ENCODE results near the gene MTUS2.

MTUS2 gene

GRCh38 chr13:29382021-29382420 lies 561.9 kb downstream of the MTUS2 start:
- no peaks in the 10 kb centered on the region for H3K27me3 ChIP-seq (ENCODE audit: insufficient read depth, poor library complexity, severe bottlenecking)
- no peak overlapping the region for H3K4me3 ChIP-seq (replicated peaks; ENCODE audit: insufficient read depth, low read length)
- TF ChIP-seq GABPA (IDR thresholded peaks at IDR 0.05; ENCODE audit: low read depth) (no peak), REST (IDR thresholded peaks at IDR 0.05; ENCODE audit: insufficient replicate concordance, low read depth) (no peak), SPI1 (IDR thresholded peaks at IDR 0.05; ENCODE audit: borderline replicate concordance, low read depth) (no peak), CTCF (IDR thresholded peaks at IDR 0.05; ENCODE audit: insufficient read depth, low read length) (no peak), POLR2AphosphoS5 (IDR thresholded peaks at IDR 0.05; ENCODE audit: low read depth) (no peak)
- no peak overlapping the region for H3K27ac ChIP-seq (replicated peaks)
- no peak for DNase-seq (ENCODE audit: low read depth in 1 of 2, low spot score in 1 of 2)

- Histone ChIP-seq H3K4me3 (replicated peaks; ENCODE audit: insufficient read depth, low read length) (no peak overlapping the region), H3K27ac (replicated peaks) (no peak overlapping the region), H3K27me3 (ENCODE audit: insufficient read depth, poor library complexity, severe bottlenecking) (no peaks in the 10 kb centered on the region)
- TF ChIP-seq GABPA (IDR thresholded peaks at IDR 0.05; ENCODE audit: low read depth) = no peak
- no peak for TF ChIP-seq POLR2AphosphoS5 (IDR thresholded peaks at IDR 0.05; ENCODE audit: low read depth)
- TF ChIP-seq REST (IDR thresholded peaks at IDR 0.05; ENCODE audit: insufficient replicate concordance, low read depth) = no peak
- TF ChIP-seq CTCF (IDR thresholded peaks at IDR 0.05; ENCODE audit: insufficient read depth, low read length) = no peak
- TF ChIP-seq SPI1 (IDR thresholded peaks at IDR 0.05; ENCODE audit: borderline replicate concordance, low read depth) = no peak
- DNase-seq (ENCODE audit: low read depth in 1 of 2, low spot score in 1 of 2) = no peak
Measured at GRCh38 chr13:29383476-29383875, 563.3 kb downstream of the MTUS2 start.

- TF ChIP-seq REST (IDR thresholded peaks at IDR 0.05; ENCODE audit: insufficient replicate concordance, low read depth) (no peak), CTCF (IDR thresholded peaks at IDR 0.05; ENCODE audit: insufficient read depth, low read length) (no peak), SPI1 (IDR thresholded peaks at IDR 0.05; ENCODE audit: borderline replicate concordance, low read depth) (no peak), POLR2AphosphoS5 (IDR thresholded peaks at IDR 0.05; ENCODE audit: low read depth) (no peak), GABPA (IDR thresholded peaks at IDR 0.05; ENCODE audit: low read depth) (no peak)
- Histone ChIP-seq H3K27ac (replicated peaks) (no peak overlapping the region), H3K4me3 (replicated peaks; ENCODE audit: insufficient read depth, low read length) (no peak overlapping the region), H3K27me3 (ENCODE audit: insufficient read depth, poor library complexity, severe bottlenecking) (no peaks in the 10 kb centered on the region)
- no peak for DNase-seq (ENCODE audit: low read depth in 1 of 2, low spot score in 1 of 2)
Measured at GRCh38 chr13:29384466-29384865, 564.3 kb downstream of the MTUS2 start.

All from HL-60 (cell line).